GM21737 (cell line): ENCODE data around the gene PAM16.
A peak's percentile ranks its signal among the peaks of the same experiment; 100 is the strongest.

Source experiments
- ATAC-seq: cut with Tn5 transposase; IDR thresholded peaks from one replicate; pipeline ENCODE4 v1.9.1; 2021; ENCODE audit warnings: mild to moderate bottlenecking, moderate library complexity; ENCODE audit not compliant: unreplicated experiment

Gene PAM16

GRCh38 chr16:4307215-4308037, 43.7 kb downstream of the PAM16 start:
- ATAC-seq: peak; percentile 85

- no peak for ATAC-seq
Measured at GRCh38 chr16:4306470-4307214, 44.5 kb downstream of the PAM16 start.

GRCh38 chr16:4303973-4304372, 47.1 kb downstream of the PAM16 start:
- ATAC-seq: no peak

- ATAC-seq: no peak
Measured at GRCh38 chr16:4301968-4302367, 49.2 kb downstream of the PAM16 start.

- ATAC-seq: no peak
Measured at GRCh38 chr16:4301177-4301576, 49.9 kb downstream of the PAM16 start.

- no peak for ATAC-seq
Measured at GRCh38 chr16:4298761-4299522, 52.2 kb downstream of the PAM16 start.

- ATAC-seq: no peak
Measured at GRCh38 chr16:4297480-4297879, 53.6 kb downstream of the PAM16 start.

GRCh38 chr16:4295581-4295980, 55.5 kb downstream of the PAM16 start:
- ATAC-seq: no peak

GRCh38 chr16:4293822-4294457, 57.2 kb downstream of the PAM16 start:
- no peak for ATAC-seq

- ATAC-seq: no peak
Measured at GRCh38 chr16:4293181-4293716, 57.9 kb downstream of the PAM16 start.

GRCh38 chr16:4291699-4292098, 59.4 kb downstream of the PAM16 start:
- no peak for ATAC-seq
